GM18858 (cell line): Measurements from ENCODE around the gene SMIM22.

Source experiments
- ATAC-seq: cut with Tn5 transposase; IDR thresholded peaks from one replicate; pipeline ENCODE4 v1.9.1; 2021; ENCODE audit not compliant: unreplicated experiment

Gene SMIM22

DNA sequence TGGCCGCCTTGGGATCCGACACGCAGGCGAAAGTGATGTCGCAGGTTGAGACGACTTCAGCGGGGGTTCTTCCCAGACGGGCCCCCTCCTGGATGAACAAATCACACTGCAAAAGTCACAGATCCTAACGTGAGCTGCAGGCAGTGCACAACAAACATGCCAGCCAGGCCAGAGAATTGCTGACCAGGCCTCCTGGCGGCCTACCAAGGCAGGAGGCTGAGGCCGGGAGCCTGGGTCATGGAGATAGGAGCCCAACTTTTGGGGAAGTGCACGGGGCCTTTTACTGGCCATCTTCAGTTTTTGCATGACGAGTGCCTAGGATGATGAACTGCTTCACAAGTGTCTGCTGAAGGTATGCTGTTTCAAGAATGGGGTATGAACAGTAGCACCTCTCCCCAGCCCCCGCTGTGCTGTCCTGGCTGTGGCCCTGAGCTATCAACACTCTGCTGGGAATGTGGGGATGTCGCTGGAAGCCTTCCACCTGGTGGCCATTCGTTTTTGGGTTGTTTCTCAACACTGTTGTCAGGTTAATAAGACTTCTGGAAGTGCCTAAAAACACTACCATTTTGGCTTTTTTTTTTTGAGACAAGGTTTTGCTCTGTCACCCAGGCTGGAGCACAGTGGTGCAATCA is 19.5 kb downstream of the SMIM22 start:
- ATAC-seq, result no peak

- ATAC-seq, result no peak
These were observed 25.5 kb downstream of the SMIM22 start for GRCh38 chr16:4820652-4821051.

GRCh38 chr16:4825196-4825595 is 30.0 kb downstream of the SMIM22 start:
- no peak for ATAC-seq

DNA sequence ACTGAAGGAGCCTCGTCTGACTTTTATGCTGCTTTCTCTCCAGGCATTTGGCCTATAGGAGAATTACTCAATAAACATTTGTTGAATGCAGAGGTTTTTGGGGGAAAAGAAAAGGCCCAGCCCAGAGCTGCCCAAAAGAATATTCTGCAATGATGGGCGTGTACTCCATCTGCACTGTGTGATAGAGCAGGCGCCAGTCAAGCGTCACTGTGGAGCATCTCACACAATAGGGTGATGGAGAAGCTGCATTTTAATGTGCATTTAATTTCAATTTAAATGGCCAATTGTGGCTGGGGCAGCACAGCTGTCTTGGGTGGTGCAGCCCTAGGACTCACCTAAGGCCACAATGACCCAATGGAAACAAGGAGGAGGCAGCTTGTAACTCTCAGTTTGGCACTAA is 31.4 kb downstream of the SMIM22 start:
- ATAC-seq, result no peak

- ATAC-seq, result no peak
These were observed 31.8 kb downstream of the SMIM22 start for GRCh38 chr16:4826980-4827379.

DNA sequence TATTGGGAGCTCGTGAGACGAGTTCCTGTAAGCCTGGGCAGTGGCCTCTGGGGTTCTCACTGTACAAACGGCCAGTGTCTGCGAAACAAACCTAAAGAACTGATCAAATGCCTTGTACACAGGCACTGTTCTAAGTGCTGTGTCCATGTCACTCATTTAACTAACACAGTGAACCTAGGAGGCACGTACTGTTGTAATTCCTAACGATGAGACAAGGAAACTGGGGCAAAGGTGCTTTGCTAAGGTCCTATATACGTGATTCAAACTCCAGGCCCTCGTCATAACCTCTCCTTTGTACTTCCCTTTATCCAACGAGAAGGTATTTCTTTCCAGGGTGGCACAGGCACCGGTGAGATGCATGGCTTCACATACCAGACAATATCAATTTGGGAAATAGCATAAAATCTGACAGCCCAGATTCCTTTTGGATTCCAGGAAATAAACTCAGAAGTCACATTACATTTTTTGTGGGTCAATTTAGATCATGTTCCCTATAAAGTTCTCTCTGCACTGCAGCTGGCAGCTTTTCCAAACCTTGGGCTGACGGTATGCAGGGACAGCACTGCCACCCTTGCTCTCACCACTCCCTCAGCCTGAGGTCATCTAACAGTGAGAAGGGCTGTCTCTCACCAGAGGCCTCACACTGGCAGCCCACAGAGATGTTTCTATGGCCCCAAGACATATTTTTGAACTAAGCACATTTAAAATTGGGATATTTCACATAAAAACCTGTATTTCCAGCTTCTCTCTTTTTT is 33.6 kb downstream of the SMIM22 start:
- no peak for ATAC-seq

DNA sequence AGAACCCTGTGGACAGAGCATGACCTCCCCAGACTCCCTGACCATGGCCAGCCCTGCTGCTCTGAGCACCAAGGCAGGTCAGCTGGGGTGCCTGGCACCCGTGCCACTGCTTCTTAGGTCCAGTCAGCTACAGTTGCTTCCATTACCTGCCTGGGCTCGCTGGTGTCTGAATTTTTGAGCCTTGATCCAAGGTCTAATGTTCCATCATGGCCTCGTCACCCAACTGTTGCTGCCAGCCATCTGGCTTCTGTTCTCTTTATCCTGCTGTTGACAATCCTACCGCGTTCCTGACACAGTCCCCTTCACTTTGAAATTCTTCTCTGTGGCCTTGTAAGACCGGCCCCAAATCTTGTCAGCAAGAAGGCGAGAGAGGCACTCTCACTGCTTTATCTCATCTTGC is 35.2 kb downstream of the SMIM22 start:
- ATAC-seq, result no peak

DNA sequence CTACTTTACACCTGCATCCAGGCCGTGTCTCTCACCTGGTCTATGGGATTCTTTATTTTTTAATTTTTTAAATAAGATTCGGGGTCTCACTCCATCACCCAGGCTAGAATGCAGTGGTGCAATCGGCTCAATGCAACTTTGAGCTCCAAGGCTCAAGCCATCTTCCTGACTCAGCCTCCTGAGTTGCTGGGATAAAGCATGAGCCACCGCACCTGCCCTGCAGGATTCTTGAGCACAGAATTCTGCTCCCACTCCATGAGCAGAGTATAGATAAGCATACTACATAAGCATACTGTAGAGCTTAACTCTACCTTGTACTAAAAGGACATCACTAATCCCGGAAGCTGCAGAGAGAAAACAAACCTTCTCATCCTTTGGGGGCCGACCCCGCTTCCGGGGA is 36.4 kb downstream of the SMIM22 start:
- no peak for ATAC-seq

DNA sequence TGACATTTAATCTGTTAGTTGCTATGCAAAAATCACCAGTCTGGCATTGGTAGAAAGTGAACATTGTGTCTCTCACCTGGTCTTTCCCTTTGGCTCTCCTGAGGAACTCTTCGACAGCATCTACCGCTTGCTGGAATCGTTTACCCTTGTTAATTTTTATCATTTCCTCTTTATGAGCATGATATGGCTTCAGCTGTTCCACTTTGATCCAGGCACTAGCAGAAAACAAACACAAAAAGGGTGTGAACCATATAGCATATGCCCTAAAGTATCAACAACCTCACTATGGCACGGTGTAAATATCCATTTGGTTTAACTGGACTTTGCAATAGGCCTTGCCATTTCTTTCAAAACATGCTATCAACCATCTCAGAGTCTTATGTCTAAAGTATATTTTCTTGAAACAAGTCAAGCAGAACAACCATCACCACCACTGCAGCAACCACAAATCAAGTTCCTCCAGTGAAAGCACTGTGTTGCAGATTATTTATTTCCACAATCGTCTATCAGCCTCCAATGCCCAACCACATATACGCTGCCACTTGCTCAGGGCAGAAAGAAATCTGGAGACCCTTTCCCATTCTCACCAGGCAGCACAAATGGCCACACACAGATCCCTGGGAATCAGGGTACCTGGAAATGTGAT is 37.7 kb downstream of the SMIM22 start:
- no peak for ATAC-seq

- no peak for ATAC-seq
These were observed 38.4 kb downstream of the SMIM22 start for GRCh38 chr16:4833584-4833983.

DNA sequence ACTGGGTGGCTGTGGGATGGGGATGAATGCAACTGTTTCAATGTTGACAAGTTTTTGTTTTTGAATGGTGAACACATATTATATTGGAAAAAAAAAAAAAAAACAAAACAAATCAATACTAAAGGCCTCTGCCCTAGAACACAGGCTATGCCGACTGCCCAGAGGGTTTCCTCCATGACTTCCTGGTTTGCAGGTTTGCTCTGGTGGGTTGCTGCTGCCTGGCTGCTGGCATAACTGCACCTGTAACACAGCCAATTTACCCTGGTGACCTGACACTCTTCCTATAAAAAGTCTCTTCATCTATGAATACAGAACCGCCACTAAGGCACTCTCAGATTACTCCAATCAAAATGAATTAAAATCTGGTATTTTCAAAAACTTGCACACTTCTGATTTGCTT is 41.6 kb downstream of the SMIM22 start:
- ATAC-seq, result no peak

DNA sequence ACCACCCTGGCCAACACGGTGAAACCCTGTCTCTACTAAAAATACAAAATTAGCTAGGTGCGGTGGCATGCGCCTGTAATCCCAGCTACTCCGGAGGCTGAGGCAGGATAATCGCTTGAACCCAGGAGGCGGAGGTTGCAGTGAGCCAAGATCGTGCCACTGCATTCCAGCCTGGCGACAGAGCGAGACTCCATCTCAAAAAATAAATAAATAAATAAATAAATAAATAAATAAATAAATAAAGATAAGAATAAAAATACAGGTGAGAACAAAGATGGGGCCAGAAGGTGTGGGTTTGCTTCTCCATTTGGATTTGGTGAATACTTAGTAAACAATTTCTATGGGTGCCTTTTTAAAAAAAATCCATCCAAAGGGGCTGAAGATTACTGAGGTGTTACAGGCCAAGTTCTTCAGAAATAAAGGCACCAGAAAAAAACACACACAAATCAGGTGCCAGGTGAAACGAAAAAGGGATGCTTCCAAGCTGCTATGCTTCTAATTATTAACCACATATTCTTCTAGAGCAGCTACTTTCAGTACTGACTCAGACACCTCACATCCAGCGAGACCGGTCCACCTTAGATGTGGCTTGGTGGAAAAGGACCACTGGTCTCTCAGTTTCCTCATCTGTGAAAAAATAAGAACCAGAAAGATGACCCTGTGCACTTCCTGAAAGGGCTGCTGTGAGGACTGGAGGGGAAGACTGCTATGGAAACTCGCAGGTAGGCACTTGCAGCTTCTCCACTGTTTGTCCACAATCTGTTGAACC is 42.7 kb downstream of the SMIM22 start:
- no peak for ATAC-seq

DNA sequence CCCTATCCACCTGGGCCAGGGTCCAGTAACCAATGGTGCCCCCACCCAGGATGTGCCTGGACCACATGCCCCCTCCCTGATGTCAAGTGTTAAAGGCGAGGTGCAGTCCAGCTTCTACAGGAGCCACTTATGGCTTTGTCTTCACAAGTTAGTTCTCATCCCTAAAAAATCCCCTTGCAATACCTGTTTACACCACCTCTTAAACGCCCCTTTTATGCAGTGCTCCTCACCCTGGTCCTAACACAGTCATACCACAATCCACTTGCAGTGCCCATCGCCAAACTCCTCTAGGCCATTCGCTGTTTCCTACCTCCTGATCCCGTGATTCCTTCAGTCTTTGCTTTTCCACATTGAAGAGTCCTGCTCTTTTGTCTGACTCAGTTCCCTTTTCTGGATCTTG is 44.8 kb downstream of the SMIM22 start:
- no peak for ATAC-seq

GRCh38 chr16:4840984-4841383 is 45.8 kb downstream of the SMIM22 start:
- no peak for ATAC-seq
